ENCODE data around the gene NAALADL2.

DNA sequence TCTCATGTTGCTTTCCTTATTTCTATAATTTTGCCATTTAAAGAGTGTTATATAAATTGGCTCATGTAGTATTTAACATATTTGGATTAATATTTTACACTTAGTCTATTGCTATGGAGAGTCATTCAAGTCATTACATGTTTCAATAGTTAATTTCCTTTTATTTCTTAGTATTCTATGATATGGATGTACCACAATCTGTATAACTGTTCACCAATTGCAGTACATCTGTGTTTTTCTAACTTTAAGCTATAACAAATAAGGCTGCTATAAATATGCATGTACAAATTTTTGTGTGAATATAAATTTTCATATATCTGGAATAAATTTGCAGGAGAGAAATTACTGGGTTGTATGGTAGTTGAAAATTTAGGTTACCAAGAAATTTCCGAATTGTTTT is 993.4 kb downstream of the NAALADL2 start:
- TF ChIP-seq, protein P1, sequence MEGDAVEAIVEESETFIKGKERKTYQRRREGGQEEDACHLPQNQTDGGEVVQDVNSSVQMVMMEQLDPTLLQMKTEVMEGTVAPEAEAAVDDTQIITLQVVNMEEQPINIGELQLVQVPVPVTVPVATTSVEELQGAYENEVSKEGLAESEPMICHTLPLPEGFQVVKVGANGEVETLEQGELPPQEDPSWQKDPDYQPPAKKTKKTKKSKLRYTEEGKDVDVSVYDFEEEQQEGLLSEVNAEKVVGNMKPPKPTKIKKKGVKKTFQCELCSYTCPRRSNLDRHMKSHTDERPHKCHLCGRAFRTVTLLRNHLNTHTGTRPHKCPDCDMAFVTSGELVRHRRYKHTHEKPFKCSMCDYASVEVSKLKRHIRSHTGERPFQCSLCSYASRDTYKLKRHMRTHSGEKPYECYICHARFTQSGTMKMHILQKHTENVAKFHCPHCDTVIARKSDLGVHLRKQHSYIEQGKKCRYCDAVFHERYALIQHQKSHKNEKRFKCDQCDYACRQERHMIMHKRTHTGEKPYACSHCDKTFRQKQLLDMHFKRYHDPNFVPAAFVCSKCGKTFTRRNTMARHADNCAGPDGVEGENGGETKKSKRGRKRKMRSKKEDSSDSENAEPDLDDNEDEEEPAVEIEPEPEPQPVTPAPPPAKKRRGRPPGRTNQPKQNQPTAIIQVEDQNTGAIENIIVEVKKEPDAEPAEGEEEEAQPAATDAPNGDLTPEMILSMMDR (IDR thresholded peaks at IDR 0.05): no peak
- TF ChIP-seq POLR2A (IDR thresholded peaks at IDR 0.05): no peak
